Hepatic stellate cell (primary cell): ENCODE data around the gene STAT3.
"Not testable (repeated sequence)": the region's sequence is repeated elsewhere in the genome, so short reads cannot be mapped to it uniquely, and the experiment has no call there.

Experiments used
- DNase-seq: peaks from one replicate; pipeline ENCODE4 v3.0.0; 2011; ENCODE audit warnings: low spot score

STAT3 gene

DNA sequence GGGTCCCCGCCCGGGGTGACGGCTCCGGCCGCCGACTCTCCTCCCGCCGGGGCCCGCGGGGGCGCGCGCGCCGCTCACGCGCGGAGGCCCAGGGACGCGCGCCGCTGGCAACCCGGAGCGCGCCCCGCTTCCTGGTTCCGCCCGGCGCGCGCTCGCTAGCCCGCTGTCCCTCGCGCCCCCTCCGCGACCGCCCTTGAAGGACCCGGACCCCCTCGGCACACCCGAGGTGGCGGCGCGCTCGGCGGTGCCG lies 112.0 kb downstream of the STAT3 start, which contains the start of gene STAT5B:
Gene STAT5B, minus strand, starts transcription at position 33 of the 250 bp plus-strand sequence. CDS start 44,264 bp downstream, outside the sequence.
- peak; percentile 88 for DNase-seq

- peak; percentile 27 for DNase-seq
Observed at GRCh38 chr17:42275527-42276358, 112.5 kb downstream of the STAT3 start.

DNA sequence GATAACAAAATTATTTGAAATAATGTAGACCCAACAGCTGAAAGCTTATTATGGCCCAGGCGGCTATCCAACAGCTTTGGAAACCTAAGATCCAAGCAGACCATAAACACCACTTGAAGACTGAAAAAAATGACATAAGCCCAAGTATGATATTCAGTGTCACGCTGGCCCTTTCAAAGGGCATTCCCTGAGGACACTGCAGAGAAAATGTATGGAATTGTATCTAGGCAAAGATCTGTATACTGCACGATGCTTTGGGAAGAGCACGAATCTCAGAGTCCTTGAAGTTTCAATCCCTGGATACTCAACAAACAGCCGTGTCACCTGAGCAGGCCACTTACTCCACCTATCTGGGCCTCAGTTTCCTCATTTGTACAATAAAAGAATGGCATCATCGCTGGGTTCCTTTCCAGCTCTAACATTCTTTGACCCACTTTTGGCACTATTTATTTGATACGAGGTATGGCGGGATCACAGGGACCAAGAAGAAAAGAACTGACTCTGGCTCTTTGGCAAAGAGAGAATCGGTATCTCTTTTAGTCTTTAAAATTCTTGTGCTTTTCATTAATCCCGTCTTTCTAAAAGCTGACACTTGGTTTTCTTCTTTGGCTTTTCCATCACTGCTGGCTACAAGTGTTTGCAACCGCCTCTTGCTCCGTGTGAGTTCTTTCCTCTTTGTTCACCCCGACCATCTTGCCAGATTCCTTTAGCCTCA lies 113.3 kb downstream of the STAT3 start:
- no peak for DNase-seq

GRCh38 chr17:42274253-42274542 lies 114.0 kb downstream of the STAT3 start:
- no peak for DNase-seq

GRCh38 chr17:42273474-42274252 lies 114.6 kb downstream of the STAT3 start:
- no peak for DNase-seq

GRCh38 chr17:42272162-42272907 lies 115.9 kb downstream of the STAT3 start:
- DNase-seq, result no peak

GRCh38 chr17:42271779-42272035 lies 116.5 kb downstream of the STAT3 start:
- DNase-seq, result no peak

DNA sequence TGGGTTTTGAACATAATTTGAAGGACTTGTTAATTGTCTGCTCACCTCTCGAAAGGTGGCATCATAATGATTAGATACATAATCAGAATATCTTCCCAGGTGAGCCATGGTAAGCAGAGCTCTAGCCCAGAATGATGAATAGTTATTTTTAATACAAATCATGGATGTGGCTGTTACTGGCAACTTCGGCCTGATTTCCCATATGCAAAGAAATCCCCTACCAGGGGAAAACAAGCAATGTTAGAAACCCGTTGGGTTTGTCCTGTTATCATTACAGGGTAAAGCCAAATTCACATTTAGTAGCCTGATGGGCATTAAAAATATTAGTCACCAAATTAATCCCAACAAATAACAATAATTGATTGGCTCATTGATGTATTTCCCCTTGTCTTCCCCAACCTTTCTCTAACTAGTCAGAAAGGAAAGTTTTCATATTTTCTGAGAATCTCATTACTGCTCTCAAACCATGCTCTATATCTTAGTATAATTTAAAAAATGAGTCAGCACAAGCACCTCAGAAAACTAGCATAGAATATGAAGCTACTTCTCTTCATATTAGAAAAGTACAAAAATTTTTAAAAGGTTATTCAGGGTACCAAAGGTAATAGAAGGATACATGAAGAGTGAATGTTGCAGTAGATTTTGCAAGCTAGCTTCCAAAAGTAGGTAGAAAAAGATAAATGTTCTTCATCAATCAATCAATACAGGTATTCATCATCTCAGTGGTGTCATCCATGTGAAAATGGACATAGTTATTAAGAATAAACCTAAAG lies 117.0 kb downstream of the STAT3 start:
- no peak for DNase-seq

GRCh38 chr17:42270596-42270995 lies 117.6 kb downstream of the STAT3 start:
- DNase-seq, result no peak

GRCh38 chr17:42270170-42270535 lies 118.1 kb downstream of the STAT3 start:
- no peak for DNase-seq

DNA sequence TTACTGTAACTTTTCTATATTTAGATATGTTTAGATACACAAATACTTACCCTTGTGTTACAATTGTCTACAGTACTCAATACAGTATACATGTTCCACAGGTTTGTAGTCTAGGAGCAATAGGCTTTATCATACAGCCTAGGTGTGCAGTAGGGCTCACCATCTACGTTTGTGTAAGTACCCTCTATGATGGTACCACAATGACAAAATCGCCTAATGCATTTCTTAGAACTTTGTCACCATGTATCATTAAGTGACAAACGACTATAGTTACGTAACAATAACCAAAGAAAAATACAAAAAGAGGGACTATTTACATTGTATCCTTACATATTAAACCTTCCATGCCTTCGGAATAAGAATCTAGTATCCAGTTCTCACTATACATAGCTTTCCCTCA lies 120.0 kb downstream of the STAT3 start:
- no peak for DNase-seq

- no peak for DNase-seq
Observed at GRCh38 chr17:42266918-42267766, 121.1 kb downstream of the STAT3 start.

DNA sequence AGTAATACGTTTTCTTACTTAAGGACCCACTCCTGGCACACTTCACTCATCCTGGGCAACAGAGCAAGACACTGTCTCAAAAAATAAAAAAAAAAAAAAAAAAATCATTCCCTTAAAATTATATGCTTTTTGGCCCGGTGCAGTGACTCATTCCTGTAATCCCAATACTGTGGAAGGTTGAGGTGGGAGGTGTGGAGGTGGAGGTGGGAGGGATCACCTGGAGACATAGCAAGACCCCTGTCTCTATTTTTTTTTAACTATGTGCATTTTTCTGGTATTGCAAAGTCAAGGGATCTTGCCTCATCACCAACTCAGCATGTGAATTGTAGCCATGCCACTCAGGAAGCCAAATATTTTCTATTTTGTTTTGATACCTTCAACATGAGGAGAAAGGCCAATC lies 121.8 kb downstream of the STAT3 start:
- DNase-seq, result no peak

DNA sequence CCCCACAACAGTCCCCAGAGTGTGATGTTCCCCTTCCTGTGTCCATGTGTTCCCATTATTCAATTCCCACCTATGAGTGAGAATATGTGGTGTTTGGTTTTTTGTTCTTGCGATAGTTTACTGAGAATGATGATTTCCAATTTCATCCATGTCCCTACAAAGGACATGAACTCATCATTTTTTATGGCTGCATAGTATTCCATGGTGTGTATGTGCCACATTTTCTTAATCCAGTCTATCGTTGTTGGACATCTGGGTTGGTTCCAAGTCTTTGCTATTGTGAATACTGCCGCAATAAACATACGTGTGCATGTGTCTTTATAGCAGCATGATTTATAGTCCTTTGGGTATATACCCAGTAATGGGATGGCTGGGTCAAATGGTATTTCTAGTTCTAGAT lies 123.9 kb downstream of the STAT3 start:
- DNase-seq, result not testable (repeated sequence)
